Esophagus (tissue), 2 donors: Measurements from ENCODE around the gene PYGB. TPM values are rescaled to one million over a fixed set of nuclear protein-coding genes. Genes with fewer than 3 reads are reported as not detected.
"Not testable (repeated sequence)": the region's sequence is repeated elsewhere in the genome, so short reads cannot be mapped to it uniquely, and the experiment has no call there.

ENCODE experiments used
- H3K27ac ChIP-seq, 2 donors: one replicate each; pipeline ENCODE4 v1.5.1; 2013; ENCODE audit warnings: low read depth in 2 of 2, mild to moderate bottlenecking in 2 of 2, inconsistent platforms in 1 of 2, low read length in 1 of 2, moderate library complexity in 1 of 2
- H3K27me3 ChIP-seq, 2 donors: one replicate each; pipeline ENCODE4 v1.6.1; 2013; ENCODE audit warnings: low read length in 2 of 2, control low read depth in 1 of 2, mild to moderate bottlenecking in 1 of 2; ENCODE audit not compliant: insufficient read depth in 2 of 2, control insufficient read depth in 1 of 2
- H3K36me3 ChIP-seq, 2 donors: one replicate each; pipeline ENCODE4 v1.6.1; 2013; ENCODE audit warnings: low read length in 1 of 2; ENCODE audit not compliant: control insufficient read depth in 2 of 2, insufficient read depth in 2 of 2
- H3K4me1 ChIP-seq, 2 donors: one replicate each; pipeline ENCODE4 v1.6.1; 2013; ENCODE audit warnings: low read length in 1 of 2; ENCODE audit not compliant: control insufficient read depth in 2 of 2, insufficient read depth in 2 of 2
- H3K4me3 ChIP-seq, 2 donors: one replicate each; pipeline ENCODE4 v1.5.1; 2013; ENCODE audit warnings: low read length in 2 of 2, mild to moderate bottlenecking in 2 of 2, low read depth in 1 of 2, moderate library complexity in 1 of 2
- H3K9me3 ChIP-seq, 2 donors: one replicate each; pipeline ENCODE4 v1.6.1; 2013; ENCODE audit warnings: mild to moderate bottlenecking in 2 of 2, low read depth in 1 of 2, low read length in 1 of 2, moderate library complexity in 1 of 2; ENCODE audit not compliant: control insufficient read depth in 2 of 2, insufficient read depth in 1 of 2
- WGBS, 2 donors: extraction: QIAGEN DNeasy Blood & Tissue Kit; methylation state at CpG; one replicate each; pipeline ENCODE4 v1.1.7; 2013; 5-methylcytosine and 5-hydroxymethylcytosine counted together
- polyA plus RNA-seq, 2 donors: library from polyadenylated mRNA; stranded (reverse); fragments of 200-250 nt; gene quantifications; one replicate each; pipeline ENCODE4 v1.2.3, GENCODE V29; 2013
- donor health status: healthy with polysubstance abuse.
- donor health status: Bipolar disorder and iron deficiency.

The PYGB gene
- polyA plus RNA-seq, 2 donors = 38.0 to 59.7 TPM

- peak overlapping the region; percentile 73 to 89 for H3K27ac ChIP-seq
- no peak overlapping the region for H3K4me3 ChIP-seq
- WGBS, 2 donors = 64 to 72% methylated on average over 18 of the region's 18 CpGs
Measured at GRCh38 chr20:25309395-25310267, 61.7 kb downstream of the PYGB start.

DNA sequence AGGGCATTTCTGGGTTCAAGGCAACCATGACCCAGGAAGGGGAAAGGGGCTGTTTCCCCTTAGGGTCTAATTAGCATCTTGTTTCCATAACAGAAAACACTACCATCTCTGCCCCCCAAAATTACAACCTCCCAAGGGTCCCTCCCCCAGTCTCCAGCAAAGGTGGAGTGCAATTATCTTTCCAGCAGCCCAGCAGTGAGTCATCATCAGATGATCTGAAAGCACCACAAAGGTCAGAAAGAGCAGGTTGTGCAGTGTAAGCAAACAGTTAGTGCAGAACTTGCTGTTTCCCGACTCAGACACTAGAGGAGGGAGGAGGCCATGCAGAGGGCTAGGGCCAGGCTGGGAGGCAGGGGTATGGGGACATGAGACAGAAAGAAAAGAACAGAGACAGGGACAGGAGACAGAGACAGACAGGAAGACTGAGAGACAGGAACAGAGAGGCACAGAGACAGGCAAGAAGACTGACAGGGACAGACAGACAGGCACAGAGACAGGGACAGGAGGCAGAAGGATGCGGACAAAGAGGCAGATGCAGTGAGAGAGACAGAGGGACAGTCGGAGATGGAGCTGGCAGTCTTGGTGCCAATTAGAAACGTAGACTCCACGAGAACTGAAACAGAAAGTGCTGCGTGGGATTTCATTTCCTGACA, 62.5 kb downstream of the PYGB start:
- Histone ChIP-seq H3K36me3 (peaks cover 0 to 10% of the 10 kb centered on the region in 2 donors), H3K27me3 (no peaks in the 10 kb centered on the region), H3K4me1 (peaks cover 0 to 25% of the 10 kb centered on the region in 2 donors), H3K4me3 (no peak overlapping the region), H3K9me3 (no peaks in the 10 kb centered on the region), H3K27ac (peak overlapping the region; percentile 79 to 89)
- WGBS, 2 donors = 19 to 20% methylated on average over 6 of the region's 6 CpGs

More at GRCh38 chr20:25309395-25310267, 61.7 kb downstream of the PYGB start:
- Histone ChIP-seq H3K27me3 (no peaks in the 10 kb centered on the region), H3K4me1 (peaks cover 0 to 25% of the 10 kb centered on the region in 2 donors), H3K36me3 (peaks cover 0 to 9% of the 10 kb centered on the region in 2 donors), H3K9me3 (no peaks in the 10 kb centered on the region)

DNA sequence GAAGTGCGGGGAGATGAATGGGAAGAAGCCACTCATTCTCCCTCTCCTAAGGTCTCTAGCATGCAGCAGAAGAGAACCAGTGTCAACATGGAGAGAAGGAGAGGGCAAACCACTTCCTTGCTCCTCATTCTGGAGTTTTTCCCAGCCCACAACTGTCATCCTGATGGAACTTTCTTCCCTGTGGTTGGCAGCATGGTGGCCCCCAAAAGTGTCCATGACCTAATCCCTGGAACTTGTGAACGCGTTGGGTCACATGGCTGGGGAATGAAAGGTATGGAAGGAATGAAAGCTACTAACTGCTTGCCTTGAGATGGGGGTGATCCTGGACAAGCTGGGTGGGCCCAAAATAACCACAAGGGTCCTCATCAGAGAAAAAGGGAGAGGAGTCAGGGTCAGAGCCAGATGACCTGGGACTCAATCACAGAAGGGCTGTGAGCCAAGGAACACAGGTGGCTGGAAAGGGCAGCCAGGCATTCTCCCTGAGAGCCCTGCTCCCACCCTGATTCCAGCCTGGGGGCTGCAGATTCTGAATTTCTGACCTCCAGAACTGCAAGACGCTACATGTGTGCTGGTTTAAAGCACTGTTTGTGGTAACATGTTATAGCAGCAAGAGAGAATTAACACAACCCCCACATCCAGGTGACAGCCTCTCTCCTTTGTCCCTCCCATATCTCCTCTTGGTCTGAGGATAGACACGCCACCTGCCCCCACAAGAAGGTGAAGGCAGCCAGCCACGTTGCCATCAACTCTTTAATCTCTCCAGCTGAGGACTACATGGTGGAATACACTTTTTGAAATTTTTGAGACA, 63.2 kb downstream of the PYGB start:
- WGBS, 2 donors = 64 to 69% methylated on average over 6 of the region's 6 CpGs
- no peaks in the 10 kb centered on the region for H3K27me3 ChIP-seq
- H3K9me3 ChIP-seq = no peaks in the 10 kb centered on the region
- peaks cover 0 to 10% of the 10 kb centered on the region in 2 donors for H3K36me3 ChIP-seq
- H3K4me1 ChIP-seq = peaks cover 0 to 25% of the 10 kb centered on the region in 2 donors
- no peak overlapping the region for H3K4me3 ChIP-seq
- peak overlapping the region; percentile 79 to 89 for H3K27ac ChIP-seq

- not testable (repeated sequence) for H3K27me3 ChIP-seq
- 95 to 98% methylated on average over 19 to 32 of the region's 33 CpGs for WGBS, 2 donors
- peaks cover 0 to 15% of the 10 kb centered on the region in 2 donors for H3K36me3 ChIP-seq
Measured at GRCh38 chr20:25312716-25313115, 64.8 kb downstream of the PYGB start.

GRCh38 chr20:25313593-25313992, 65.7 kb downstream of the PYGB start:
- Histone ChIP-seq H3K9me3 (no peaks in the 10 kb centered on the region), H3K4me3 (no peak overlapping the region), H3K27ac (no peak overlapping the region), H3K4me1 (peaks cover 0 to 28% of the 10 kb centered on the region in 2 donors), H3K27me3 (no peaks in the 10 kb centered on the region), H3K36me3 (peaks cover 0 to 13% of the 10 kb centered on the region in 2 donors)
- WGBS, 2 donors = 77 to 79% methylated on average over 2 of the region's 2 CpGs

More at GRCh38 chr20:25312716-25313115, 64.8 kb downstream of the PYGB start:
- H3K9me3 ChIP-seq, H3K27ac ChIP-seq, H3K4me3 ChIP-seq: not testable (repeated sequence)
- peaks cover 0 to 28% of the 10 kb centered on the region in 2 donors for H3K4me1 ChIP-seq

DNA sequence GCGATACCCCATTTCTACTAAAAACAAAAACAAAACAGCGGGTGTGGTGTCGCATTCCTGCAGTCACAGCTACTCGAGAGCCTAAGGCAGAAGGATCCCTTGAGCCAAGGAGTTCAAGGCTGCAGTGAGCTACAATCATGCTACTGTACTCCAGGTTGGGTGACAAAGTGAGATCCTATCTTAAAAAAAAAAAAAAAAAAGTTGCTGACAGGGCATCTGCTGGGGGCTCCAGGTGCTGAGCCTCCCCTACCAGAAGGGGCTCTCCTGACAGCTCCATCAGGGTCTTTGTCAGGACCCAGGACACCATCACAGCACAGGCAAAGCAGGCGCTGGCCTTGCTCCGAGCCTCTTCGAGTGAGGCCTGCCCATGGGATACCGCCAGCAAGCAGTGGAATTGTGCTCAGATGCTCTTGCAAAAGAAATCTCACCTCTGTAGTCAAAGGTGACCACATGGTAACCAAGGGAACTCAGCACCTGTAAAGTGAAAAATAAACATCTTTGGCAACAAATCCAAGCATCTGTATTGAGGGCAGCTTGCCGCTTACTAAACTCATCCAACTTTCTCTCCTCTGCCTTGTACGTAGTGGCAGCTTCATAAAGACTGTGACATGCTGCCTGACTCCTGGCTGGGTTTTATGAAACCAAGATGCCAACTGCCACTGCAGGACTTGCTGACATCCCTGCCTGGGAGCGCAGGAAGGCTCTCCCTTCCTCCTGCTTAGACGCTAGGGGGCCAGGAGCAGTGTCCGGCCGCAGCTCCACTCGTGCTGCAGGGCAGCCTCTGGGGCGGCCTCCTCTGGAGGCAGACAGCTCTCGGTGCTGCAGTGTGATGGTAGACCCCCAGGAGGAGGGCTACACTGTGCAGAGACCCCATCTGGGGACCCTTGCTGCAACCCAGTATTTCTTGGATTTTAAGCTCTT, 66.9 kb downstream of the PYGB start:
- Histone ChIP-seq H3K27ac (no peak overlapping the region), H3K27me3 (no peaks in the 10 kb centered on the region), H3K36me3 (peaks cover 0 to 10% of the 10 kb centered on the region in 2 donors), H3K9me3 (no peaks in the 10 kb centered on the region), H3K4me3 (no peak overlapping the region), H3K4me1 (peaks cover 0 to 20% of the 10 kb centered on the region in 2 donors)
- WGBS, 2 donors = 93 to 94% methylated on average over 17 of the region's 17 CpGs

DNA sequence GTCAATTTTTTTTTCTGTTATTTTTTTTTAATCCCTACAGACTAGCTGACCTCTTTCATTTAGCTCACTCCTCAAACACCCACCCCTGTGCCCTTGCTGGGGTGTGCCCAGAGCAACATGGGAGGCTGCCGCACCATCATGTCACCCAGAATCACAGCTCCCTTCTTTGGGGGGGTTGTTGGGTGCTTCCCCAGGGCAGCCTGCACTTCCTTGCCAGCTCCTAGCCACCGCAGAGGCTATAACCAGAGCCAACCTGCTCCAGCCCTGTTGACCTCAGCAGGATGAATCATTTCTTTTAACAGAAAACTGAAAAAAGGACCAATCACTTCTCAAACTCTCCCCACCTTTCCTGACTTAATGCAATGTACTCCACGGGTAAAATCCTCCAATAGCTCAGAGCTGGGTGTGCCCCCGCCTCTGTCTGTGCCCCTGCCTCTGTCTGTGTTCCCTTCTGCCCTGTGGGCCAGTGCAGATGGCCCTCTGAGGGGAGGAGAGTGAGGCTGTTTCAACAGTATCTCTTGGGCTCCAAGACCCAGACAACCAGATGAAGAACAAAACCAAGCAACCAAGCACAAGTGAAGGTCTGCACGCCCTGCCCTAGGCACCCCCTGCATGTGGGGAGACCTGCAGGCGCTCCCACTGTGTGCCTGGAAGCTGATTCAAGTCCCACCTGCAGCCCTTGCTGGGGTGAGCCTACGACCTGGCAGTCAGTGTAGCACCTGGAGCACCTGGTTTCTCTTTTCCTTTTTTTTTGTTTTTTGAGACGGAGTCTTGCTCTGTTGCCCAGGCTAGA, 67.7 kb downstream of the PYGB start:
- Histone ChIP-seq H3K9me3 (no peaks in the 10 kb centered on the region), H3K27me3 (no peaks in the 10 kb centered on the region), H3K27ac (no peak overlapping the region), H3K36me3 (peaks cover 3 to 16% of the 10 kb centered on the region in 2 donors), H3K4me1 (peaks cover 0 to 14% of the 10 kb centered on the region in 2 donors), H3K4me3 (no peak overlapping the region)
- 85 to 88% methylated on average over 8 of the region's 8 CpGs for WGBS, 2 donors

- Histone ChIP-seq H3K9me3 (no peaks in the 10 kb centered on the region), H3K36me3 (peaks cover 8 to 21% of the 10 kb centered on the region in 2 donors), H3K27ac (no peak overlapping the region), H3K27me3 (no peaks in the 10 kb centered on the region), H3K4me1 (peaks cover 0 to 5% of the 10 kb centered on the region in 2 donors), H3K4me3 (no peak overlapping the region)
- WGBS, 2 donors = 97 to 98% methylated on average over 11 of the region's 11 CpGs
Measured at GRCh38 chr20:25316506-25317190, 68.8 kb downstream of the PYGB start.
